H1 (cell line): ENCODE measurements around the gene FPGS. TPM values are rescaled to one million over a fixed set of nuclear protein-coding genes. Genes with fewer than 3 reads are reported as not detected.

Experiments
- CTCF ChIA-PET: fragments of 300-600 bp; sonication (Branson Sonifier 250); formaldehyde crosslinking; loops from one replicate; lab custom pipeline; 2021; ENCODE audit not compliant: partially characterized antibody; lab: Charles Lee
- POLR2A ChIA-PET: fragments of 300-600 bp; sonication (Branson Sonifier 250); formaldehyde crosslinking; loops from one replicate; lab custom pipeline; 2021; ENCODE audit warnings: inconsistent platforms; ENCODE audit not compliant: partially characterized antibody; lab: Charles Lee
- DNase-seq, 2 experiments: peaks; one replicate each; pipeline versions ENCODE4 v3.0.0 to v3.0.0-alpha.2; 2010 to 2022; ENCODE audit warnings: low spot score in 2 of 2, low read depth in 1 of 2, mixed read lengths in 1 of 2
- FAIRE-seq: peaks from 2 replicates; lab custom pipeline; 2011; peaks lifted over from hg19 to GRCh38; lab: Jason Lieb, UNC
- H2AFZ ChIP-seq: 2 replicates; pipeline ENCODE4 v1.8.1; 2012; ENCODE audit warnings: low read length, inconsistent platforms
- H2AK5ac ChIP-seq: 2 replicates; pipeline ENCODE4 v1.6.1; 2013; ENCODE audit warnings: low read depth, low read length
- H2BK120ac ChIP-seq: replicated peaks from 2 replicates; pipeline ENCODE3; 2013; ENCODE audit warnings: low read depth, low read length, inconsistent platforms
- H2BK12ac ChIP-seq: 2 replicates; pipeline ENCODE4 v1.6.1; 2013; ENCODE audit warnings: low read depth, low read length
- H2BK15ac ChIP-seq: 2 replicates; pipeline ENCODE4 v1.6.1; 2013; ENCODE audit warnings: low read length
- H2BK20ac ChIP-seq: 2 replicates; pipeline ENCODE4 v1.6.1; 2013; ENCODE audit warnings: low read length
- H2BK5ac ChIP-seq: 2 replicates; pipeline ENCODE4 v1.6.1; 2013; ENCODE audit warnings: low read depth, low read length
- H3K14ac ChIP-seq: 2 replicates; pipeline ENCODE4 v1.6.1; 2013; ENCODE audit warnings: inconsistent platforms; ENCODE audit not compliant: insufficient read length
- H3K18ac ChIP-seq: 2 replicates; pipeline ENCODE4 v1.6.1; 2013; ENCODE audit warnings: low read length; ENCODE audit errors: extremely low read depth
- H3K23ac ChIP-seq: 2 replicates; pipeline ENCODE4 v1.6.1; 2013; ENCODE audit warnings: inconsistent platforms; ENCODE audit not compliant: insufficient read length
- H3K23me2 ChIP-seq: 2 replicates; pipeline ENCODE4 v1.6.1; 2013; ENCODE audit warnings: low read depth, low read length
- H3K27ac ChIP-seq: 2 replicates; pipeline ENCODE4 v1.6.1; 2011; ENCODE audit warnings: low read depth, low read length, inconsistent platforms
- H3K27me3 ChIP-seq, 4 experiments: replicated peaks in 1 of 4; 1 replicate in 1 of 4; 2 replicates in 3 of 4; pipeline versions ENCODE4 v1.6.1 to v1.8.1; 2011 to 2013; ENCODE audit warnings: low read length in 3 of 4, mild to moderate bottlenecking in 3 of 4, inconsistent platforms in 2 of 4, mixed read lengths in 2 of 4, moderate library complexity in 1 of 4; ENCODE audit not compliant: control insufficient read depth in 3 of 4, insufficient read depth in 3 of 4; ENCODE audit errors: extremely low read depth in 1 of 4
- H3K36me3 ChIP-seq, 4 experiments: 2 replicates each; pipeline versions ENCODE4 v1.6.1 to v1.8.1; 2011 to 2013; ENCODE audit warnings: mild to moderate bottlenecking in 4 of 4, low read length in 3 of 4, moderate library complexity in 2 of 4, control low read depth in 1 of 4, inconsistent platforms in 1 of 4; ENCODE audit not compliant: insufficient read depth in 4 of 4, control insufficient read depth in 2 of 4
- H3K4ac ChIP-seq: replicated peaks from 2 replicates; pipeline ENCODE3; 2013; ENCODE audit warnings: low read length, low read depth, mixed read lengths, inconsistent platforms; ENCODE audit not compliant: insufficient read length
- H3K4me1 ChIP-seq, 4 experiments: replicated peaks in 1 of 4; 1 replicate in 1 of 4; 2 replicates in 3 of 4; pipeline versions ENCODE4 v1.6.1 to v1.8.1; 2011 to 2013; ENCODE audit warnings: low read length in 3 of 4, inconsistent platforms in 2 of 4, mixed read lengths in 1 of 4; ENCODE audit not compliant: insufficient read depth in 4 of 4, control insufficient read depth in 3 of 4
- H3K4me2 ChIP-seq, 2 experiments: 2 replicates each; pipeline versions ENCODE4 v1.6.1 to v1.8.1; 2011 to 2013; ENCODE audit warnings: low read depth in 2 of 2, low read length in 2 of 2, control low read depth in 1 of 2, inconsistent platforms in 1 of 2, mild to moderate bottlenecking in 1 of 2; ENCODE audit not compliant: insufficient read depth in 1 of 2
- H3K4me3 ChIP-seq, 4 experiments: fragments of 200-600, 300-600 bp in 1 of 4; sonication (generic), shearing (Covaris generic), sonication (Bioruptor Twin) in 1 of 4; 2 replicates each; pipeline versions ENCODE4 v1.5.1 to v1.8.1; 2011 to 2016; ENCODE audit warnings: low read length in 4 of 4, low read depth in 3 of 4, control low read depth in 2 of 4, inconsistent platforms in 2 of 4, mild to moderate bottlenecking in 2 of 4, mixed read lengths in 1 of 4, moderate library complexity in 1 of 4; ENCODE audit not compliant: insufficient read depth in 2 of 4; ENCODE audit errors: extremely low read depth in 1 of 4
- H3K56ac ChIP-seq: replicated peaks from 2 replicates; pipeline ENCODE3; 2013; ENCODE audit warnings: low read depth, mild to moderate bottlenecking, mixed read lengths, low read length, inconsistent platforms; ENCODE audit not compliant: insufficient read length
- H3K79me1 ChIP-seq: 2 replicates; pipeline ENCODE4 v1.6.1; 2013; ENCODE audit warnings: low read depth, low read length, control low read depth
- H3K79me2 ChIP-seq, 2 experiments: 2 replicates each; pipeline versions ENCODE4 v1.6.1 to v1.8.1; 2012 to 2013; ENCODE audit warnings: low read length in 2 of 2, mild to moderate bottlenecking in 2 of 2, inconsistent platforms in 1 of 2; ENCODE audit not compliant: insufficient read depth in 2 of 2, control insufficient read depth in 1 of 2
- H3K9ac ChIP-seq, 4 experiments: replicated peaks in 1 of 4; 1 replicate in 1 of 4; 2 replicates in 3 of 4; pipeline versions ENCODE4 v1.6.1 to v1.8.1; 2011 to 2013; ENCODE audit warnings: low read depth in 3 of 4, low read length in 3 of 4, control low read depth in 2 of 4, mild to moderate bottlenecking in 2 of 4, moderate library complexity in 2 of 4, inconsistent platforms in 1 of 4; ENCODE audit errors: extremely low read depth in 1 of 4
- H3K9me3 ChIP-seq, 2 experiments: 2 replicates each; pipeline versions ENCODE4 v1.6.1 to v1.8.1; 2012 to 2013; ENCODE audit warnings: mild to moderate bottlenecking in 2 of 2, moderate library complexity in 2 of 2, control low read depth in 1 of 2, inconsistent platforms in 1 of 2, low read depth in 1 of 2, low read length in 1 of 2, mixed read lengths in 1 of 2; ENCODE audit not compliant: insufficient read depth in 2 of 2
- H4K20me1 ChIP-seq, 2 experiments: replicated peaks in 1 of 2; 2 replicates each; pipeline versions ENCODE3 to v1.8.1; 2011 to 2013; ENCODE audit warnings: inconsistent platforms in 2 of 2, low read length in 2 of 2, mild to moderate bottlenecking in 1 of 2; ENCODE audit not compliant: insufficient read depth in 2 of 2, control insufficient read depth in 1 of 2
- H4K5ac ChIP-seq: 2 replicates; pipeline ENCODE4 v1.6.1; 2013; ENCODE audit warnings: low read length, low read depth, mixed read lengths, inconsistent platforms; ENCODE audit not compliant: insufficient read length
- H4K8ac ChIP-seq: 2 replicates; pipeline ENCODE4 v1.8.0; 2013; ENCODE audit warnings: mild to moderate bottlenecking, moderate library complexity, low read length, inconsistent platforms; ENCODE audit not compliant: insufficient read depth; ENCODE audit errors: extremely low read depth
- H4K91ac ChIP-seq: replicated peaks from 2 replicates; pipeline ENCODE3; 2013; ENCODE audit warnings: low read length, mixed read lengths, inconsistent platforms; ENCODE audit not compliant: insufficient read length
- CTCF ChIP-seq, 3 experiments: IDR thresholded peaks; 1 replicate in 2 of 3; 2 replicates in 1 of 3; pipeline versions ENCODE4 v1.5.1 to v1.6.1; 2011; ENCODE audit warnings: low read length in 3 of 3, mild to moderate bottlenecking in 3 of 3, inconsistent platforms in 2 of 3, low read depth in 1 of 3, moderate library complexity in 1 of 3; ENCODE audit not compliant: insufficient read depth in 1 of 3; ENCODE audit errors: control extremely low read depth in 1 of 3
- GABPA ChIP-seq: IDR thresholded peaks from 2 replicates; pipeline ENCODE4 v1.6.1; 2011; ENCODE audit warnings: mild to moderate bottlenecking, low read length, moderate library complexity, borderline replicate concordance; ENCODE audit not compliant: insufficient read depth
- RFX5 ChIP-seq: IDR thresholded peaks from 2 replicates; pipeline ENCODE4 v1.6.1; 2011; ENCODE audit warnings: low read depth, low read length, improper control_type of control experiment, borderline replicate concordance
- RNF2 ChIP-seq: fragments of 200-900, 300-1000 bp; sonication (generic); IDR thresholded peaks from 2 replicates; pipeline ENCODE4 v1.7.1; 2016; ENCODE audit warnings: borderline replicate concordance, low read depth, mild to moderate bottlenecking, antibody characterized with exemption, low read length; ENCODE audit not compliant: poor library complexity, severe bottlenecking; ENCODE audit errors: missing control alignments
- ZNF274 ChIP-seq: IDR thresholded peaks from 2 replicates; pipeline ENCODE4 v1.7.0; 2012; ENCODE audit warnings: low read length, borderline replicate concordance; ENCODE audit errors: extremely low read depth
- WGBS, 2 experiments: shearing (Covaris generic) in 1 of 2; methylation state at CpG; one replicate each; pipeline versions ENCODE4 v1.1.6 to v1.1.7; 2013 to 2015; ENCODE audit warnings: low lambda C conversion rate in 2 of 2, mixed read lengths in 2 of 2, inconsistent platforms in 1 of 2, low coverage in 1 of 2, missing lambda C conversion rate in 1 of 2; ENCODE audit not compliant: insufficient replicate concordance in 2 of 2, insufficient coverage in 1 of 2, insufficient read length in 1 of 2; ENCODE audit errors: extremely low coverage in 1 of 2, missing lambda C conversion rate in 1 of 2; 5-methylcytosine and 5-hydroxymethylcytosine counted together
- polyA plus RNA-seq, 7 experiments: library from polyadenylated mRNA; depleted of rRNA in 3 of 7; stranded (reverse) in 5 of 7; unstranded in 2 of 7; fragments of >200 nt in 5 of 7; fragments of 200-250 nt in 2 of 7; gene quantifications; 1 replicate in 5 of 7; 2 replicates in 1 of 7; 4 replicates in 1 of 7; pipeline versions ENCODE4 v1.2.1 to v1.2.3, GENCODE V29; 2011 to 2013; ENCODE audit warnings: missing spikeins in 2 of 7, mixed read lengths in 2 of 7
- total RNA-seq: library from RNA; stranded (reverse); fragmentation: NEBNext Ultra II Directional; extraction: Animal tissue kit (Norgen Biotek cat#: 25700); gene quantifications from 2 replicates; pipeline ENCODE4 v1.2.1, GENCODE V29; 2021

FPGS gene
- total and polyA plus RNA-seq, 2 of the 8 experiments (the other 6 are each of a cell fraction or from before 2014, with no cell fraction given) = 62.4 to 83.0 TPM

GRCh38 chr9:127768698-127769097 is 34.0 kb upstream of the FPGS start:
- H3K23ac ChIP-seq = no peak overlapping the region
- no peaks in the 10 kb centered on the region for H4K20me1 ChIP-seq
- no peak overlapping the region for H2AK5ac ChIP-seq
- no peak overlapping the region for H3K4me3 ChIP-seq
- no peak overlapping the region for H3K56ac ChIP-seq
- H2BK15ac ChIP-seq = no peak overlapping the region
- no peak for DNase-seq
- no peak overlapping the region for H4K5ac ChIP-seq
- H3K4ac ChIP-seq = no peak overlapping the region
- no peak overlapping the region for H4K91ac ChIP-seq
- H3K14ac ChIP-seq = no peak overlapping the region
- H3K9me3 ChIP-seq = no peaks in the 10 kb centered on the region
- no peak overlapping the region for H2AFZ ChIP-seq
- 92% methylated on average over 8 of the region's 8 CpGs; no CpG with 5 or more reads in 1 of the 2 experiments for WGBS, 2 experiments
- H4K8ac ChIP-seq = no peak overlapping the region
- no peak overlapping the region for H3K9ac ChIP-seq
- H3K27me3 ChIP-seq = no peaks in the 10 kb centered on the region
- POLR2A ChIA-PET = interaction anchor here (1.2 kb wide), 1 partner anchor 26 kb away, joined by 3 read pairs; no protein-coding TSS in a partner anchor
- no peak overlapping the region for H2BK20ac ChIP-seq
- H3K79me1 ChIP-seq = no peaks in the 10 kb centered on the region
- H2BK120ac ChIP-seq = no peak overlapping the region
- no peaks in the 10 kb centered on the region for H3K36me3 ChIP-seq
- no peaks in the 10 kb centered on the region for H3K79me2 ChIP-seq
- H3K4me1 ChIP-seq = peaks cover 4 to 21% (median 10%) of the 10 kb centered on the region in 4 experiments
- H3K18ac ChIP-seq = no peak overlapping the region
- no peak for FAIRE-seq
- H3K23me2 ChIP-seq = no peaks in the 10 kb centered on the region; the same call in 1 of the 2 replicates
- no peak for TF ChIP-seq RFX5
- no peak for TF ChIP-seq RNF2
- TF ChIP-seq GABPA = no peak
- no peak for TF ChIP-seq ZNF274
- TF ChIP-seq CTCF (IDR thresholded peaks at IDR 0.05; ENCODE audit: control extremely low read depth in 1 of 3, insufficient read depth in 1 of 3, low read depth in 1 of 3, low read length in 3 of 3) = no peak
- 0 out of 2 replicates have a peak overlapping the region, but pooled peaks have one; percentile 80 for H2BK12ac ChIP-seq
- H3K27ac ChIP-seq = no peak overlapping the region
- 0 out of 2 replicates have a peak overlapping the region, but pooled peaks have one; percentile 52 for H2BK5ac ChIP-seq
- no peak overlapping the region for H3K4me2 ChIP-seq
- CTCF ChIA-PET = interaction anchor here (1.4 to 14.6 kb wide), 5 partner anchors 17 to 34 kb away, joined by 4 to 227 read pairs (median 8); partner anchors contain the start of genes CDK9, SH2D3C and TOR2A
